Gastrocnemius medialis (tissue), 4 donors: ENCODE results near the gene PDE7B. TPM values are rescaled to one million over a fixed set of nuclear protein-coding genes. Genes with fewer than 3 reads are reported as not detected.

Experiments
- ATAC-seq, 2 donors: fragments of 150-250 bp; one replicate each; pipeline ENCODE4 v1.9.1; 2016
- DNase-seq, 2 donors: peaks; one replicate each; pipeline ENCODE4 v3.0.0-alpha.2; 2019
- H3K27ac ChIP-seq, 4 donors: fragments of 200-600 bp; sonication (generic); 1 replicate in 1 of 4; 2 replicates in 3 of 4; pipeline ENCODE4 v1.5.1; 2016 to 2018; ENCODE audit warnings: mild to moderate bottlenecking in 2 of 4, moderate library complexity in 1 of 4
- H3K27me3 ChIP-seq, 3 donors: fragments of 200-600 bp; sonication (generic) in 2 of 3; 1 replicate in 1 of 3; 2 replicates in 2 of 3; pipeline versions ENCODE4 v1.5.1 to v1.6.0; 2016 to 2019; ENCODE audit warnings: mild to moderate bottlenecking in 1 of 3, moderate library complexity in 1 of 3
- H3K36me3 ChIP-seq, 2 donors: fragments of 200-600 bp; sonication (generic) in 1 of 2; one replicate each; pipeline ENCODE4 v1.5.1; 2017 to 2018
- H3K4me1 ChIP-seq, 2 donors: fragments of 200-600 bp; sonication (generic) in 1 of 2; one replicate each; pipeline ENCODE4 v1.5.1; 2016 to 2017; ENCODE audit warnings: mild to moderate bottlenecking in 2 of 2
- H3K4me3 ChIP-seq, 4 donors: fragments of 200-600 bp; sonication (generic) in 3 of 4; 1 replicate in 1 of 4; 2 replicates in 3 of 4; pipeline ENCODE4 v1.5.1; 2016 to 2019; ENCODE audit warnings: mild to moderate bottlenecking in 2 of 4
- H3K9me3 ChIP-seq, 3 donors: fragments of 200-600 bp; sonication (generic) in 2 of 3; 1 replicate in 1 of 3; 2 replicates in 2 of 3; pipeline ENCODE4 v1.5.1; 2016 to 2019
- CTCF ChIP-seq, 5 experiments: fragments of 450-650 bp in 3 of 5; fragments of 200-600 bp in 2 of 5; sonication (generic) in 2 of 5; IDR thresholded peaks in 4 of 5; conservative IDR thresholded peaks in 1 of 5; 1 replicate in 4 of 5; 2 replicates in 1 of 5; pipeline ENCODE4 v1.5.1; 2016 to 2019; ENCODE audit warnings: antibody characterized with exemption in 5 of 5, mild to moderate bottlenecking in 3 of 5, moderate library complexity in 3 of 5
- POLR2A ChIP-seq, 2 donors: fragments of 450-650 bp; IDR thresholded peaks; one replicate each; pipeline ENCODE4 v1.6.1; 2017; ENCODE audit warnings: antibody characterized with exemption in 2 of 2, mild to moderate bottlenecking in 2 of 2, moderate library complexity in 2 of 2
- in situ Hi-C, 4 donors: fragments of 200-750 bp; cut with MboI; loops; one replicate each; pipeline versions ENCODE4 v1.15.0 to v1.8.0; 2017; ENCODE audit warnings: low sequenced_read_pairs in 4 of 4
- intact Hi-C: fragments of 100-400 bp; cut with DNase I; formaldehyde crosslinking; loops from one replicate; pipeline ENCODE4 v1.15.1; 2023; ENCODE audit warnings: low total_unique reads
- total RNA-seq, 4 donors: library from RNA; depleted of rRNA; stranded (reverse); fragments of >200 nt; gene quantifications; one replicate each; pipeline versions ENCODE4 v1.1.0 to v1.2.3, GENCODE V29; 2016

Gene PDE7B
- total RNA-seq, 4 donors from 2014 or later = 2.2 to 3.6 (median 2.7) TPM

GRCh38 chr6:136225496-136225895 lies 374.0 kb downstream of the PDE7B start:
- in situ Hi-C loops = loop anchor here (5.0 to 10.0 kb wide), 4 partner anchors 688 to 771 kb away; no protein-coding TSS in a partner anchor

DNA sequence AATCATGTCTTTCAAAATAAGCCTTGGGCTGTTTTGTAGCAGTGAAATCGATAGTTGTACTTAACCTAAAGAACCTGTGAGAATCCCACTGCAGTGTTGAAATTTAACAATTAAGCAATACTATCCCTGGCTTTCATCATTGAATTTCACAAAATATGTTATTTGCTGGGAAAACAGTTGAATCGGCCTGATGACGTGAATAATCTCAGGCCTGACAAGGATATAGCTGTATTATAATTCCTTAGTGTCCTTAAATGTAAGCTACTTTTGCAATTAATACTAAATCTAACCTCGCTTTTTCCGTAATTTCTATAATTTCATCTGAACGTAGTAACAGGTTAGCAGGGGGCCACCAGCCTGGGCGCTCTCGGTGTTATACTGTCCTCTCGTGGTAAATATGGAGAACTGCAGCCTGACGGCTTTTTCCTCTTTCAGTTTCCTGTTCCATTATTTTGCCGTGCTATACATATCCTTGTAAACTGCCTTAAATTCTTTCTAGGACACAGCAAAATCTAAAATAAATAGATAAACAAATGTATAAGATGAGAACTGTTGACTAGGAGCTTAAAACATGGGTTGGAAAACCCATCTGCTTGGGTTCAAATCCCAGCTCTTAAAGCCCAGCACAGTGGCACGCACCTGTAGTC lies 374.6 kb downstream of the PDE7B start:
- Histone ChIP-seq H3K4me3 (peak overlapping the region; percentile 26 to 46 (median 34)), H3K27ac (peak overlapping the region in 2 of 4 donors; percentile 5 to 44), H3K27me3 (no peaks in the 10 kb centered on the region), H3K9me3 (no peaks in the 10 kb centered on the region), H3K4me1 (no peaks in the 10 kb centered on the region), H3K36me3 (no peaks in the 10 kb centered on the region)
- TF ChIP-seq CTCF (IDR thresholded peaks at IDR 0.05 in 4 of 5, conservative IDR thresholded peaks at IDR 0.05 in 1 of 5) = peak; percentile 97 to 100 (median 100)
- TF ChIP-seq POLR2A (IDR thresholded peaks at IDR 0.05) = no peak
- DNase-seq (peak; percentile 24 to 29), ATAC-seq (peak; percentile 85 to 86)
- in situ Hi-C loops = loop anchor here (5.0 to 10.0 kb wide), 4 partner anchors 689 to 771 kb away; no protein-coding TSS in a partner anchor
- intact Hi-C loops = loop anchor here (1.0 to 2.0 kb wide), 4 partner anchors 194 to 775 kb away; no protein-coding TSS in a partner anchor

More at GRCh38 chr6:136225496-136225895, 374.0 kb downstream of the PDE7B start:
- Histone ChIP-seq H3K4me3 (no peak overlapping the region), H3K27me3 (no peaks in the 10 kb centered on the region), H3K9me3 (no peaks in the 10 kb centered on the region), H3K36me3 (no peaks in the 10 kb centered on the region), H3K4me1 (no peaks in the 10 kb centered on the region), H3K27ac (no peak overlapping the region)
- TF ChIP-seq POLR2A (IDR thresholded peaks at IDR 0.05) (no peak), CTCF (IDR thresholded peaks at IDR 0.05 in 4 of 5, conservative IDR thresholded peaks at IDR 0.05 in 1 of 5) (no peak)
- intact Hi-C loops = no loop called here
- ATAC-seq (no peak), DNase-seq (no peak)

DNA sequence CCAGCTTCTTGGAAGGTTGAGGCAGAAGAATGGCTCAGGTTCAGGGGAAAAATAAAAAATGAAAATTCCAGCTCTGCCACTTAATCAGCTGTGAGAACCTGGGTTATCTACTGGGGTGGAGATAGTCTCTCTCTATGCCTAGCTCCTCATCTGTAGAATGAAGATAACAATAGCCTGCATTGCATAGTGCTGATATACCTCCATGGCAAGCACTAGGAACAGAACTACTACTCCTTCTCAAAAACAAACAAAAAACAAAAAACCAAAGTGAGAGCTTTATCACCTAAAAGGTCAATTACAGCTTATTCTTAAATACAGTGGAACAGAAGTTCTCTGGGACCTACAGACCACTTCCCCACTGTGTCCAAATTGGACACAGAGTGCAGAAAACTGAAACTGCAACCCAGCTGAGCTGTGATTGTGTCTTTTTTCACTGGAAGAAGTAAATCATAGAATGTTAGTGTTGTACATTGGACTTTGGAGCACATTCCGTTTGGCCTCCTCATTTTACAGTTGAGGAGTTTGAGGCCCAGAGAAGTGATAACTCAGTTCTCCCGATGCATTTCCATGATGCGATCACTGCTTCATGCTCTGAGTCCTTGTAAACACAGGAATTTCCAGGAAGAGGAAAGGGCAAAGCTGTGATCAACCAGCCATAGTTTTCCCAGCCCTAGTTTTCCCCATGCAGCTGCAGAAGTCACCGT lies 375.3 kb downstream of the PDE7B start:
- no peak for TF ChIP-seq POLR2A (IDR thresholded peaks at IDR 0.05)
- TF ChIP-seq CTCF (IDR thresholded peaks at IDR 0.05 in 4 of 5, conservative IDR thresholded peaks at IDR 0.05 in 1 of 5) = no peak
- DNase-seq = no peak
- Histone ChIP-seq H3K27me3 (no peaks in the 10 kb centered on the region), H3K36me3 (no peaks in the 10 kb centered on the region), H3K9me3 (no peaks in the 10 kb centered on the region), H3K27ac (peak overlapping the region in 2 of 4 donors; percentile 5 to 44), H3K4me1 (no peaks in the 10 kb centered on the region), H3K4me3 (peak overlapping the region; percentile 26 to 46 (median 34))
- intact Hi-C loops = loop anchor here (1.0 to 2.0 kb wide), 4 partner anchors 195 to 776 kb away; no protein-coding TSS in a partner anchor
- ATAC-seq = peak; percentile 26 to 50
- in situ Hi-C loops = loop anchor here (5.0 to 10.0 kb wide), 4 partner anchors 690 to 772 kb away; no protein-coding TSS in a partner anchor

DNA sequence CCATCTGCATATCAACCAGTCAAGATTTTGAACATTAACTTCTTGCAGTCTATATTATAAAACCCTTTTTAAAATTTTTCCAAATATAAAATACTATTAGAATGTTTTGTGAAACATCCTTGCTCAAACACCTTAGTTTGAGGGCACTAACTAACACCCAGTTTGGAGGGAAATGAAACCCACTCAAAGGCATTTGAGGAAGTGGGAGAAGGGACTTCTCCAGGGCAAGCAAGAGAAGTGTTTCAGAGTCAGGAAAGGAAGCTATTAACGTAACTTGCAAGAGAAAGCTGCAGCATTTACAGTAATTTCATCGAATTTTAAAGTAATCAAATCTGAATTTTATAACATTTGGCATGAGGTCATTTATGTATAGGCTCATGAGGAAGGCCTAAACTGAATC lies 377.3 kb downstream of the PDE7B start:
- Histone ChIP-seq H3K4me1 (no peaks in the 10 kb centered on the region), H3K36me3 (no peaks in the 10 kb centered on the region), H3K4me3 (no peak overlapping the region), H3K27me3 (no peaks in the 10 kb centered on the region), H3K27ac (no peak overlapping the region), H3K9me3 (no peaks in the 10 kb centered on the region)
- in situ Hi-C loops = loop anchor here (5.0 to 10.0 kb wide), 4 partner anchors 692 to 774 kb away; no protein-coding TSS in a partner anchor
- DNase-seq (no peak), ATAC-seq (no peak)
- intact Hi-C loops = no loop called here
- TF ChIP-seq POLR2A (IDR thresholded peaks at IDR 0.05) (no peak), CTCF (IDR thresholded peaks at IDR 0.05 in 4 of 5, conservative IDR thresholded peaks at IDR 0.05 in 1 of 5) (no peak)
